Upper lobe of left lung (tissue), 4 donors: Measurements from ENCODE around the gene DDN.

ENCODE experiments used
- EP300 ChIP-seq, 4 donors: sonication (generic); formaldehyde crosslinking; IDR thresholded peaks; one replicate each; pipeline ENCODE4 v1.5.1; 2017; ENCODE audit warnings: antibody characterized with exemption in 4 of 4, control low read depth in 2 of 4
- POLR2AphosphoS5 ChIP-seq, 2 donors: sonication (generic); formaldehyde crosslinking; IDR thresholded peaks; one replicate each; pipeline ENCODE4 v1.5.1; 2017; ENCODE audit warnings: antibody characterized with exemption in 2 of 2
- TF ChIP-seq, protein P1 (sequence below), 6 experiments: fragments of 450-650 bp in 4 of 6; fragments of 200-600 bp in 2 of 6; sonication (generic) in 2 of 6; IDR thresholded peaks; one replicate each; pipeline ENCODE4 v1.5.1; 2016 to 2019; ENCODE audit warnings: antibody characterized with exemption in 6 of 6

DNA sequence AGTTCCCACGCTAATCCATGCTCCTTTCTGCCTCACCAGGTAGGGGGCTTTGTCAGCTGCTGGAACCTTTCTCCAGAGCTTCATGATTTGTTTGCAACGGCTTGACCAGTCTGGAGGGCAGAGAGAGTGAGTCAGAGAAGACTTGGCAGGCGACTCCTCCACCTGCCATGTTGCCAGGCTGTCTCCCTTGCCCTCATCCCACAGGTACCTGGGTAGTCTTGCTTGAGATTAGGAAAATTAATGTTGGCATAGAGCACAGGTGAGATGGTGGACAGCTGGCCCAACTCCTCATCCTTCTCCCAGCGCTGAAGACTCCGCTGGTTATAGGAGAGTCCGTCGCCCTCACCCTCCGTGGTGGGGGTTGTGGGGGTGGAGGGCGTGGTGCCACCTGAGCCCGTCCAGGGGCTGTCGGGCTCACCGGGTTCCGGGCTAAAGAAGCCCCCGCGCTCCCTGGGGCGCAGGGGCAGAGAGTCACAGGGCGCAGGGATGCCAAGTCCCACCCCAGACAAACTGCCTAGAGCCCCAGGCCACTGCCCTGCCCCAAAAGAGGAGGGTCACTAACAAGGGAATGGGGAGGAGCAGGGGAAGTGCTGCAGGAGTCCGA lies 42.8 kb upstream of the DDN start:
- TF ChIP-seq, protein P1, sequence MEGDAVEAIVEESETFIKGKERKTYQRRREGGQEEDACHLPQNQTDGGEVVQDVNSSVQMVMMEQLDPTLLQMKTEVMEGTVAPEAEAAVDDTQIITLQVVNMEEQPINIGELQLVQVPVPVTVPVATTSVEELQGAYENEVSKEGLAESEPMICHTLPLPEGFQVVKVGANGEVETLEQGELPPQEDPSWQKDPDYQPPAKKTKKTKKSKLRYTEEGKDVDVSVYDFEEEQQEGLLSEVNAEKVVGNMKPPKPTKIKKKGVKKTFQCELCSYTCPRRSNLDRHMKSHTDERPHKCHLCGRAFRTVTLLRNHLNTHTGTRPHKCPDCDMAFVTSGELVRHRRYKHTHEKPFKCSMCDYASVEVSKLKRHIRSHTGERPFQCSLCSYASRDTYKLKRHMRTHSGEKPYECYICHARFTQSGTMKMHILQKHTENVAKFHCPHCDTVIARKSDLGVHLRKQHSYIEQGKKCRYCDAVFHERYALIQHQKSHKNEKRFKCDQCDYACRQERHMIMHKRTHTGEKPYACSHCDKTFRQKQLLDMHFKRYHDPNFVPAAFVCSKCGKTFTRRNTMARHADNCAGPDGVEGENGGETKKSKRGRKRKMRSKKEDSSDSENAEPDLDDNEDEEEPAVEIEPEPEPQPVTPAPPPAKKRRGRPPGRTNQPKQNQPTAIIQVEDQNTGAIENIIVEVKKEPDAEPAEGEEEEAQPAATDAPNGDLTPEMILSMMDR (IDR thresholded peaks at IDR 0.05) = no peak
- no peak for TF ChIP-seq EP300 (IDR thresholded peaks at IDR 0.05)
- TF ChIP-seq POLR2AphosphoS5 (IDR thresholded peaks at IDR 0.05) = no peak
